ENCODE measurements around the gene FSHR. TPM values are rescaled to one million over a fixed set of nuclear protein-coding genes. Genes with fewer than 3 reads are reported as not detected.

The FSHR gene
- total RNA-seq, 1 experiment from 2014 or later, result not detected

DNA sequence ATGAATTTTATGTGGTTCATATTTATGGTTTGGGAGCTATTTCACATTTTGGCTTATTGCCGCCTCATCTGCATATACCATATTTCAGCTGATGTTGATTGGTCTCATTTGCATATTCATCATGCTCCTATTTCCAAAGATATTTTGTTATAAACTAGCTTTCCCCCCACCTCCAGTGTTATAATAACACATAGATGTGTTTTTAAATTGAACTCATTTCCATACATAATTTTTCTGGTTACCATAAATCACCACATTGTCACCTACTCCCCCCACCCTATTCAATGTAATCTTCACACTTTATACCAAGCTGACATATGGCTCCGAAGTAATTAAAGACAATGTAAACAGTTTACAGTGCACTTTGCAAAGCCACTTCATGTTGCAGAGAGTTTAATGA lies 101.2 kb downstream of the FSHR start:
- Histone ChIP-seq H3K9me3 (ENCODE audit: low read length) (peaks cover 9% of the 10 kb centered on the region; the same call in 1 of the 2 replicates), H3K4me3 (ENCODE audit: low read length) (no peak overlapping the region), H3K79me2 (ENCODE audit: low read length) (no peaks in the 10 kb centered on the region), H3K36me3 (ENCODE audit: low read depth, low read length) (no peaks in the 10 kb centered on the region), H3K9ac (ENCODE audit: low read length) (no peak overlapping the region), H4K20me1 (ENCODE audit: low read length) (no peaks in the 10 kb centered on the region), H3K27ac (ENCODE audit: low read length) (no peak overlapping the region), H3F3A (ENCODE audit: low read length, unreplicated experiment) (no peaks in the 10 kb centered on the region), H3K9me2 (replicated peaks; ENCODE audit: low read length) (no peaks in the 10 kb centered on the region), H3K4me1 (ENCODE audit: insufficient read depth, low read length) (no peaks in the 10 kb centered on the region), H2AFZ (ENCODE audit: low read length) (no peak overlapping the region), H3K27me3 (ENCODE audit: low read length) (no peaks in the 10 kb centered on the region), H3K4me2 (ENCODE audit: low read length) (no peak overlapping the region)
- ATAC-seq, result no peak
- ChIA-PET POLR2A (ENCODE audit: unreplicated experiment) (no interaction called here), CTCF (no interaction called here)
- intact Hi-C loops (cut with micrococcal nuclease), result no loop called here
- DNase-seq, result no peak
- no TSS peak for BruUV-seq (replicated peaks)
- TF ChIP-seq EZH2phosphoT487 (IDR thresholded peaks at IDR 0.05; ENCODE audit: borderline replicate concordance, low read length), result no peak

DNA sequence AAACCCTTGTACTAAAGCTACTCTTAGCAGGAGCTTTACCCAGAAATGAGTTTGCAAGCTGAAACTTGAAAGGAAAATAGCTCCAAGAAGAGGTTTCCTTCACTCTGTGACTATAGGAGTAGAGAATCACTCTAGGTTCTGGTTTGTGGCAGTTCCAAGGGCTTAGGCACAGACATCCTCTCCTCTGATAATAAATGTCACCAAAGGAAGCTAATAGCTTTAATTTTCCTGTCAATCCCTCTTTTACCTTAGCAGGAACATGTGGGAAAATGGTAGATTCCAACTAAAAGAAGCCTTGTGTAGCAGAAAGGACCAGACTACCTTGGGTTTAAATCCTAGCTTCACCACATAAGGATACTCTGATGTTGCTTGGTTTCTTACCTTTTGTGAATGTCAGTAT lies 104.0 kb downstream of the FSHR start:
- no peaks in the 10 kb centered on the region for H3K4me1 ChIP-seq (ENCODE audit: insufficient read depth, low read length)
- no peak overlapping the region for H3K9ac ChIP-seq (ENCODE audit: low read length)
- H3K36me3 ChIP-seq (ENCODE audit: low read depth, low read length), result no peaks in the 10 kb centered on the region
- ATAC-seq, result no peak
- H4K20me1 ChIP-seq (ENCODE audit: low read length), result no peaks in the 10 kb centered on the region
- no peaks in the 10 kb centered on the region for H3K27me3 ChIP-seq (ENCODE audit: low read length)
- BruUV-seq (replicated peaks), result no TSS peak
- no peak overlapping the region for H2AFZ ChIP-seq (ENCODE audit: low read length)
- H3K9me3 ChIP-seq (ENCODE audit: low read length), result peaks cover under 1% of the 10 kb centered on the region
- POLR2A ChIA-PET (ENCODE audit: unreplicated experiment), result no interaction called here
- no peak overlapping the region for H3K4me2 ChIP-seq (ENCODE audit: low read length)
- H3K4me3 ChIP-seq (ENCODE audit: low read length), result no peak overlapping the region
- H3K9me2 ChIP-seq (replicated peaks; ENCODE audit: low read length), result no peaks in the 10 kb centered on the region
- no peaks in the 10 kb centered on the region for H3K79me2 ChIP-seq (ENCODE audit: low read length)
- TF ChIP-seq EZH2 (IDR thresholded peaks at IDR 0.05; ENCODE audit: low read length, unreplicated experiment) (no peak), EZH2phosphoT487 (IDR thresholded peaks at IDR 0.05; ENCODE audit: borderline replicate concordance, low read length) (no peak)
- TF ChIP-seq, protein P1, sequence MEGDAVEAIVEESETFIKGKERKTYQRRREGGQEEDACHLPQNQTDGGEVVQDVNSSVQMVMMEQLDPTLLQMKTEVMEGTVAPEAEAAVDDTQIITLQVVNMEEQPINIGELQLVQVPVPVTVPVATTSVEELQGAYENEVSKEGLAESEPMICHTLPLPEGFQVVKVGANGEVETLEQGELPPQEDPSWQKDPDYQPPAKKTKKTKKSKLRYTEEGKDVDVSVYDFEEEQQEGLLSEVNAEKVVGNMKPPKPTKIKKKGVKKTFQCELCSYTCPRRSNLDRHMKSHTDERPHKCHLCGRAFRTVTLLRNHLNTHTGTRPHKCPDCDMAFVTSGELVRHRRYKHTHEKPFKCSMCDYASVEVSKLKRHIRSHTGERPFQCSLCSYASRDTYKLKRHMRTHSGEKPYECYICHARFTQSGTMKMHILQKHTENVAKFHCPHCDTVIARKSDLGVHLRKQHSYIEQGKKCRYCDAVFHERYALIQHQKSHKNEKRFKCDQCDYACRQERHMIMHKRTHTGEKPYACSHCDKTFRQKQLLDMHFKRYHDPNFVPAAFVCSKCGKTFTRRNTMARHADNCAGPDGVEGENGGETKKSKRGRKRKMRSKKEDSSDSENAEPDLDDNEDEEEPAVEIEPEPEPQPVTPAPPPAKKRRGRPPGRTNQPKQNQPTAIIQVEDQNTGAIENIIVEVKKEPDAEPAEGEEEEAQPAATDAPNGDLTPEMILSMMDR (conservative IDR thresholded peaks at IDR 0.05; ENCODE audit: low read depth, low read length), result no peak
- no peak overlapping the region for H3K27ac ChIP-seq (ENCODE audit: low read length)
- CTCF ChIA-PET, result no interaction called here
- no peak for DNase-seq
- no peaks in the 10 kb centered on the region for H3F3A ChIP-seq (ENCODE audit: low read length, unreplicated experiment)
- intact Hi-C loops (cut with micrococcal nuclease), result no loop called here

DNA sequence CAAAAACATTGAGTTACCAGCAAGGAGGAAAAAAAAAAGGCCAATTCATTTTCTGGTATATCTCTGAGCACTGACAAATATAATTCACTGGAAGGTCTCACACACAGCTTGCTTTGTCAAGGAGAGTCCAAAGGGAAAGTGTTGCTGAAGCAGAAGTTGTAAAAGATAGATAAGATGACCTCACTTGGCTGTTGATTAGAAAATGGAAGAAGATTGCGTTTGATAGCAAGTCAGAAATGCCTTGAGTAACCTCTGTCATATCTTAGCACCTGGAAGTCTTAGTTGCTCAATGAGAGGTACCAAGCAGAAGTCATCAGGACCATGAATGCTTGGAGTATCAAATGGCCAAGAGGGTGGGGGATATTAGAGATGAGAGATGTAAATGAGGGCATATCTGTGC lies 105.2 kb downstream of the FSHR start:
- POLR2A ChIA-PET (ENCODE audit: unreplicated experiment), result no interaction called here
- no TSS peak for BruUV-seq (replicated peaks)

More for the DNA sequence above, 105.2 kb downstream of the FSHR start:
- Histone ChIP-seq H3K9ac (ENCODE audit: low read length) (no peak overlapping the region), H3K36me3 (ENCODE audit: low read depth, low read length) (no peaks in the 10 kb centered on the region), H3K4me3 (ENCODE audit: low read length) (no peak overlapping the region), H2AFZ (ENCODE audit: low read length) (no peak overlapping the region), H3K79me2 (ENCODE audit: low read length) (no peaks in the 10 kb centered on the region), H3F3A (ENCODE audit: low read length, unreplicated experiment) (no peaks in the 10 kb centered on the region), H3K4me2 (ENCODE audit: low read length) (no peak overlapping the region), H4K20me1 (ENCODE audit: low read length) (no peaks in the 10 kb centered on the region), H3K9me3 (ENCODE audit: low read length) (no peaks in the 10 kb centered on the region; the same call in none of the 2 replicates), H3K27me3 (ENCODE audit: low read length) (no peaks in the 10 kb centered on the region), H3K27ac (ENCODE audit: low read length) (no peak overlapping the region), H3K4me1 (ENCODE audit: insufficient read depth, low read length) (no peaks in the 10 kb centered on the region), H3K9me2 (replicated peaks; ENCODE audit: low read length) (no peaks in the 10 kb centered on the region)
- DNase-seq (no peak), ATAC-seq (no peak)
- CTCF ChIA-PET, result no interaction called here
- intact Hi-C loops (cut with micrococcal nuclease), result no loop called here
- TF ChIP-seq, protein P1 (conservative IDR thresholded peaks at IDR 0.05; ENCODE audit: low read depth, low read length), result no peak
- TF ChIP-seq EZH2 (IDR thresholded peaks at IDR 0.05; ENCODE audit: low read length, unreplicated experiment) (no peak), EZH2phosphoT487 (IDR thresholded peaks at IDR 0.05; ENCODE audit: borderline replicate concordance, low read length) (no peak)

Measured in PC-3 (cell line).